KBM-7 (cell line): ENCODE measurements around the gene SDC4.

Experiments used
- DNase-seq: peaks from one replicate; pipeline ENCODE4 v3.0.0-alpha.2; 2015
- in situ Hi-C: fragments of 300-500 bp; cut with MboI; formaldehyde crosslinking; loops from 2 replicates; pipeline ENCODE4 v1.14.3; 2020; ENCODE audit warnings: low sequenced_read_pairs, low pct_unique_long_range_greater_than_20kb, mixed read lengths

The SDC4 gene

DNA sequence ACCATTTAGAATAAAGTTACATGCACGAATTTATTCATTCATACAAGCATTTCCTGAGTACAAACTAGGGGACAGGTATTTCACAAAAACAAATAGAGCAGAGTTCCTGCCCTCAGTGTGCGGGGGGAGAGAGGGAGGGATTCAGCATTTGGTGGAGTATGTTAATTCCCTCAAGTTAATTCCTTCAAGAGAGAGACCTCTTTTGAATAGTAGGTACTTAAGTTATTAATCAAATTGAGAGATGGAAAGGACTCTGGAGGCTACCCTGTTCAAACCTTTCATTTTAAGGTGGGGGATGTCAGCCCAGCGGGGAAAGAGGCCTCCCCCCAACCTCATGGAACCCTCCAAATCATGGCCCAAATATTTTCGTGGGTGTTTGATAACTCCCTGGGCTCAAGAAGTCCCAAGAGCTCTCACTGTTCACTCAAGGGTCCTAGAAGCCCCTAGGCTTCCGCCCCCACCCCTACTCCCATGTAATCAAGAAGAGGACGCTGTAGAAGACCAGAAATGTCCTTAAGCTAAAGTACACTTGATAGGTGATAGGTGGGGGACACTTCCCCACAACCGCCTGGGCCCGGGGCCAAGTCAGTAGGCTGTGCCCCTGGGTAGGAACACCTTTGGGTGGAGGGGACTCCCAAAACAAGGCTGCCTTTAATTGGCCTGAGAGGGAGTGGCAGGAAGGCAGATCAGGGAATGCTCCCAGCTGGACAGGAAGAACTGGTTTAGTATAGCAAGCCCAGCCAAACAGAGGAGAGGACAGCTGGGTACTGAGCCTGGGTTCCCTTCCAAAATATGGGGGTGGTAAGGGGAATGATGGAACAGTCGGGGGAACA is 2.9 kb downstream of the SDC4 start:
- in situ Hi-C loops: no loop called here
- DNase-seq: no peak

DNA sequence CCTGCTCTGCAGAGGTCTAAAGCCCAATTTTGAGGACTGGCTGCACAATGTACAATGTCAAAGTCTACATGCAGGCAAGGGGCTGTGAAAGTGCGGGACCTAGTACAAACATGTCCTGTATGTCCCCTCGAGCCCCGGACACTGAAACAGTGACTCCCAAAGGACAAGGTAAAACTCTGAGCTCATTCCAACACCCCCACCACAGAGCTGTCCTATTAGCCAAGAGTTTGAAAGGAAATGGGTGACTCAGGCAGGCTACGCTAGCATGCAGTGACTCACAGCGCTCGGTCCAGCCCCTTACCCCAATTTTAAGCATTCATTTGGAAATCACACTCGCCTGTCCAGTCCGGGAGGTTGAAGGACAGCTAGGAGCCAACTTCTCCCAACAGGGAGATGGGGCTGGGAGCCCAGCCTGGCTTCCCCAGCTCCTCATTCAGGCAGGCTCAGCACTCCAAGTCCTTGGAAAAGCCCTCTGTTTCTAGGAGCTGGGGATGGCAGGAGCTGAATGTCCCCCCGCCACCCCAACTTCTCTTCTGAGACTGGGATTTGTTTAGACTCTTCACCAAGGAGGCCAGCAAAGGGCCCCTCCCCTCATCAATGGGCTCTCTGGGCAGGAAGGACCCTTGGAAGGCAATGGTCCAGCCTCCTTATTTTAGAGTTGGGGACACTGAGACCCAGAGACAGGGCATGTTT is 3.9 kb downstream of the SDC4 start:
- DNase-seq: no peak

DNA sequence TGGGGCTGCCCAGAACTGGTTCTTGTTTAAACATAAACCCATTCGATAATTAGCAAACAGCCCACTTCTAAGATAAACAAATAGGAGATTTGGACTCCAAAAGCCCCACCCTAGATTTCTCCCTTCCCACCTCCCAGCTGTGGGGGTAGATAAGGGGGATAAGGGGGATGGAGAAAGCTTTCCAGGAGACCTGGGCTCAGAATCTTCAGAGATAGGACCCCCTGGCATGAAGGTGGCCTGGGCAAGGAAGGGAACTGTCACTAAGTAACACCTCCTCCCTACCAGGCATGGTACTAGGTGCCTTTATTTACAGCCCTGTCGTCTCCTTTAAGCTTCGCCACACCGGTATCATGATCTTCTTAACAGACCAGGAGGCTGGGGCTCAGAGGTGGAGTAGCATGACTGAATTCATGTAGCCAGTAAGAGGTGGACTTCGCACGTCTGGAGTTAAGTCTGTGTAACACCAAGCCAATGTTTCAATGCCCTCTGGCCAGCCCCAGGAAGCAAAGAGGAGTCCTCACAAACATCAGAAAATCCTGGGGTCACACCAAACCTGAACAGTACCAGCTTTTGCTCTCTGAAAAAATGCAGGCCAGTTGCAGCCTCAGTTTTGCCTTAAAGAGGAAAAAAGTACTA is 4.6 kb downstream of the SDC4 start:
- in situ Hi-C loops: no loop called here
- DNase-seq: no peak

More for the DNA sequence above, 3.9 kb downstream of the SDC4 start:
- in situ Hi-C loops: no loop called here

DNA sequence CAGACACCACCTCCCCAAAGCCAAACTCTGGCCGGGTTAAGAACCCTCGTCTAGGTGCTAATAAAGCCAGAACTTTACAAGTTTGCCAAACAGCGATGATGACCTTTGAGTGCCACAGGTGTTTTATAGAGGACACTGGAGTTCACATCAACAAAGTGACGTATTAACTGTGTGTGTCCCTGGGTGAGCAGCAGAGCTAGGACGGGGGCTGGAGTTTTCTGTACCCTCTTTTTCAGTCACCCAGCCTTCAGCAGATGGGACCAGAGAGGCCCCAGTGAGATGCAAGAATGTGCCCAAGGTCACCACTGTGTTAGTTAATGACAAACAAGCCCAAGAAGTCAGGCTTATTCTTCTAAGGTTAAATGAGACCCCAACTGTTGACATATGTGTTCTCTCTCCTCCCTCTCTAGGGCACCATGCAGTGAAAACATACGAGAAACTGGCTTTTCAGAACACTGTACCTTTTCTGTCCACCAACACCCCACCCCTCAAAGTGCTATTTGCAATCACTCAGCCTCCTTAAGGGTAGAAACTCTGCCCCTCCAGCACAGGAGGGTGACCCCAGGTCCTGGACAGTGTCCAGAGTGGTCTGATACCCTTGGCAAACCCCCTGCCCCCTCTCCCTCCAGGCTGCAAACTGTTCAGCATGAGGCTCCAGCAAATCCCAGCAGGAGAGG is 5.2 kb downstream of the SDC4 start:
- DNase-seq: no peak
- in situ Hi-C loops: no loop called here

DNA sequence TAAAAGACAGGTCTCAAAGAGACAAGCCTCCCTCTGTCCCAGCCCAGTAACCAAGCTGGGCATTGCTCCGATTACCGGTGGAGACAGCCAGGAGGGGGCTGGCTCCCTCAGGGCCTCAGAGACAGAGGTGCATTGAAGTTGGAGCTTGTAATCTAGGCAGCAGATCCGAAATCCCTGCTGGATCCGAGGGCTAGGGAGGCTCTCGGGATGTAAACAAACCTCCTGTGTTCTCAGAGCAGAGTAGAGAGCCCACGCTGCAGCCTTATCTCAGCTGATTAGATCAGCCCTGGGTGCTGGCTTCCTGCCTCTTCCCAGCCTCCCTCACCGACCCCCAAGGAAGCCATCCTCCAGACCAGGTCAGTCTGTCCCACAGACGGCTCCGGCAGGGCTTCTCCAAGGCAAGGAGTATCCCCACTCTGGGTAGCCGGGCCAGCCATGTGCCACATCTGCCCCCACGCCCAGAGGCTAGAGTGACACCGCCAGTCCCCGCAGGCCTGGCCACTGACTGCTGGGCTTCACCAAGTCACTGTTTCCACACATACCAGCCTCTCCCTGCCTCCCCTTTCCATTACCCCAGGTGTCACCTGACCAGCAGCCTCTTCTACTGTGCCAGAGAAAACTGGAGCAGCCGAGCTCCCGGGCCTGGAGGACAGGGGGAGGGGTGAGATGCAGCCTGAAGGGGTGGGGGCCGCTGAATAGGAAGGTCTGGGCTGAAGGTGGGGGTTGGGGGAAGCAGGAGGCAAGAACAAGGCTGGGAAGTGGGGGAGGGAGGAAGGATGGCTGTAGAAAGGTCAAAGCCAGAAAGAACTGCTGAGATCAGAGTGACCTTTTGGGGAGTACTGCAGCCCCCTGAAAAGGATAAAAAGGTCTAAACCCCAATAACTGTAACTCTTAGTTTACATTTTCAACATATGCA is 6.0 kb downstream of the SDC4 start:
- in situ Hi-C loops: no loop called here
- no peak for DNase-seq

DNA sequence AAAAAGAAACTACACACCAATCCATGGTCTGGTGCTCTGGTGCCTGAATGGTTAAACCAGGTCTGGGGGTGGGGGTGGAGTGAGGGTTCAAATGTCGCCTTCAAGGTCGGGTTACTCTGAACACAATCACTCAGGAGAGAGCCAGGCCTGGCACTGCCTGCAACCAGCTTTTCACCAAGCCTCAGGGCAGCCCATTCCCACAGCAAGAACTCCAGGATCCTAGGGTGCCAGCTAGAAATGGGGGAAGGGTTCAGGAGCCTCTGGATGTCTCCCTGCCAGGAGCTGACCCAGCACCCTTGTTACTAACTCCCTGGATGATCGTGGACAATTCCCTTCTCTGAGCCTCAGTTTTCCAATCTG is 6.7 kb downstream of the SDC4 start:
- no peak for DNase-seq

DNA sequence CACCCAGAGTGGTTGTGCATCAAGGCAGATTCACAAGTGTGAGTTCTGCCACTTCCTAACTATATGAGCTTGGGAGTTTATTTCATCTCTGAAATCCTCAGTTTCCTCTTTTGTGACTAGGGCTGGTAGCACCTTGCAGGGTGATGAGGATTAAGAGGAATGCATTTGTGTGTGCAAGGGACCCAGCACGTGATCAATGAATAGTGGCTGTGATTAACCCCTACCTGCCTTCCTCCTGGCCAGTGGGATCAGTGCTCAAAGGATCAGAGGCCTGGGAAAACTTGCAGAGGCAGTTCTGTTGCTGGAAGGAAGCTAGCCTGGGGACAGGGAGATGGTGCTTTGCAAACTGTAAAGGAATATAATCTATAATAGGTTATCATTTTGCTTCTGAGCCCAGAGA is 7.3 kb downstream of the SDC4 start:
- in situ Hi-C loops: no loop called here
- no peak for DNase-seq

More for the DNA sequence above, 6.7 kb downstream of the SDC4 start:
- in situ Hi-C loops: no loop called here

DNA sequence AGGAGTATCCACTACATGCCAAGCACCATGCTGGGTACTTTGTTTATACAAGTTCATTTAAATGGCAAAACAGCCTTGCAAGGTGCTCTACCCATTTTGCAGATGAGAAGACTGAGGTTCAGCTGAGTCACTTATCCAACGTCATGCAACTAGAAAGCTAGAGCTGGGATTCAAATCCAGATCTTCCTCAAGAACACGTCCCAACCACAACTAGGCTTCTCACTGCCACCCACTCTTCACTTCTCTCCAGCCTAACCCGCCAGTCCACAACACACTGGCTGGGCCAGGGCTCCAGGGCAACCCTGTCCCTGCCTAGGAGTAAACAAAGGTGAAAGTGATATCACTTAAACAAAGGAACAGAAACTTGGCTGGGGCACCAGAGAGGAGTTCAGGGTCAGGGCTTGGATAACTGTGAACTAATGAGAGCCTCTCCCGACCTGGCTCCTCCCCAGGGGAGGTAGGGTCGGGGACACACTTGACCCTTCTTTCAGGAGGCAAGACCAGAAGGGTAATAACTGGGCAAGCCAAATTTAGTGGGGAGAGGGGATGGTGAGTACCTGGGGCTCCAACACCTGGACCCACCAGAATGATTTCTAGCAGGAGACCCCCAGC is 7.9 kb downstream of the SDC4 start:
- in situ Hi-C loops: no loop called here
- DNase-seq: no peak

DNA sequence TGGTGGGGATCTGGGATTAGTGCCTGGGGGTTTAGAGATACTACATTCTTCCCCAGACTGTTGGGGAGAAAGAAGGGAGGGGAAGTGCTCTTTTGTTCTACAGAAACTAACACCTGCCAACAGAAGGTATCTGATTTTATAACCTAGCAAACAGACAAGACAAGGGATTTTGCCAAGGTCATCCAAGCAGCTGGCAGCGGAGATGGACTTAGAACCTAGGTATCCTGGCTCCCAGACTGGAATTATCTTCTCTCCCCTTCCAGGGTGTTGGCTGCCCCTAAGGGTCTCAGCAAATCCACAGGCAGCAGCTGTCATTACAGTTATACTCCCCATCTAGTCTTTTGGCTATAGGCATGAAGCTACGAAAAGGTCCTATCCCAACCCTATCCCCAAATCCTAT is 8.4 kb downstream of the SDC4 start:
- DNase-seq: no peak
- in situ Hi-C loops: no loop called here

DNA sequence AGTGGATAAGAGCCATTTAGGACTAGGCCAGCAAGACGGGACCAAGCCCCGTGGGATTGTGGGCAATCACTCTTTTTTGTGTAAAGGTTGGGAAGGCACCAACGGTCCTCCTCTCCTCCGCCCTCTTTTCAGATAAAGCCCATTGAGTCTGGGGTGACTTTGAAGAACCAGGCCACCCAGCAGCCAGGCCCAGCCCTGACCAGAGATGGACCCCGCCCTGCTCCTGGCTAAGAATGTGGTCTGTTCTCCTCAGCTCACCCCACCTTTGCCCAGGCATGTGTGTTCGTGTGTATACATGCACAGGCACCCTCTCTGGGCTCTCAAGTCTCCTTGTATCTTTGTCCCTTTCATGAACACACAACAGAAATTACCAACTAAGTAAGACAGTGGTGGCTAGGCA is 9.1 kb downstream of the SDC4 start:
- no peak for DNase-seq
- in situ Hi-C loops: no loop called here

DNA sequence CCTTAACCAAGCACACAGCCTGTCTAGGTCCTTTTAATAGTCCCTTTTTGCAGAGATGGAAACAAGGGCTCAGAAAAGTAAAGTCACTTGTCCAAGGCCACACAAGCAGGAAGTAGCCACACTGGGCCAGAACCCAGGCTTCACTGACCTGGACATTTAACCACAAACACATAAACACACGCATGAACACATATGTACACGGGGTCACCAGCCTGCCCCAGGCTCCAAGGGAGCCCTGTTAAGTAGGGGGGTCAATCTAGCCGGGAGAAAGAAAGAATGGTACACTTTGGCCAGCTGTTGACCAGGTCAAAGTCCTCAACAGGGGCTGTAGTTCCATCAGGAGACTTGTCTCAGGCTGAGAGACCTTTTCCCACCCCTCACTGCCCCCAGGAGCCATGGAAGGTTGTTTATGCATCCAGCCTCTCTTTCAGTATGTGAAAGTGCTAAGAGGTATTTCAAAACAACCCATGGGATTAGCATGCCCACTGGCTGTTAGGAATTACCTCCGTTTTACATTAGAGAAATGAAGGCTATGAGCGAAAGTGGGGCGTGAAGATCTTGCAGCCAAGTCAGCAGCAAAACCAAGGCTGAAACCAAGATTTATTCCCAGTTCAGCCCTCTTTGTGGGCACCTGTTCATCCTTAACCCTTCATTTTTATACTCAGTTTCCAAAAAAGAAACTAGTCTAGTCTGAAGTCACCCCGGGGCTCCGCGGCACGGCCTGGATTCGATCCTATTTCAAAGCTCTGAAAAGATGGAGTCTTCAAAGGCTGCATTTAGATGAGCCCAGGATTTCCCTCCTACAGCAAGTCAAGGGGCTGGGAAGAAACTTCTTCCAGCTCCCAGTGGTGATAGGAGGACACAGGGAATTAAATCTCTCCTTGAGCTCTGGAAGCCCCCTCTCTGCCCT is 9.8 kb downstream of the SDC4 start:
- in situ Hi-C loops: no loop called here
- no peak for DNase-seq

DNA sequence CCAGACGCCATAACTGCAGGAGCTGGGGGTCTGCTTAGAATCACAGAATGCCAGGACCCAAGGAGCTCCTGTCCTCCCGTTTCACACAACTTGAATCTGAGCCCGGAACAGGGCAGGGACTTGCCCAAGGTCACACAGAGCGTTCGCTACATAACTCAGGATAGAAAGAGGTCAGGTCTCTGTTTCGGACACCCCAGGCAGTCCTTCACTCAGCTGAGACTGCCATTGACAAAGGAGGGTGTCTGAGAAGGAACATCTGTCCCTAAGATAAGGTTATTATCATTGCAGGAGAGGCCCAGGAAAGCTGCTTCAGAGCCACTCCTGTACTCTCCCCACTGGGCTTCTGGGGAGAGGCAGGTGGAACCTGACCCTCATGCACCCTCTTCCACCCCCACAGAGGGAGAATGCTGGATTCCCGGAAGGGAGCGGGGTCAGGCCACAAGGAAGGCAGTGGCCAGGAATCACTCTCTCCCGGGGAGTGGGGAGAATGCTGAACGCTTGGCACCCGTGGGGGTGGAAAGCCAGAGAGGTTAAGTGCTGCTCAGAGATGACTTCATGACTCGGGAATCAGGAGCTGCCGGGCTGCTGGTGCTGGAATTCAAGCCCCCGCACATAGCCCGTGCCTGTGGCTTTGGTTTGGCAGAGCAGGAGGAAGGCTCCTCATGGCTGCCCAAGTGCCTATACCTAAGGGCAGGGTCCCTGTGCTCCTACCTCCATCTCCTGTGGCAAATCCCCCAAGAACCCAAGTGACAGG is 10.7 kb downstream of the SDC4 start:
- in situ Hi-C loops: no loop called here
- no peak for DNase-seq

DNA sequence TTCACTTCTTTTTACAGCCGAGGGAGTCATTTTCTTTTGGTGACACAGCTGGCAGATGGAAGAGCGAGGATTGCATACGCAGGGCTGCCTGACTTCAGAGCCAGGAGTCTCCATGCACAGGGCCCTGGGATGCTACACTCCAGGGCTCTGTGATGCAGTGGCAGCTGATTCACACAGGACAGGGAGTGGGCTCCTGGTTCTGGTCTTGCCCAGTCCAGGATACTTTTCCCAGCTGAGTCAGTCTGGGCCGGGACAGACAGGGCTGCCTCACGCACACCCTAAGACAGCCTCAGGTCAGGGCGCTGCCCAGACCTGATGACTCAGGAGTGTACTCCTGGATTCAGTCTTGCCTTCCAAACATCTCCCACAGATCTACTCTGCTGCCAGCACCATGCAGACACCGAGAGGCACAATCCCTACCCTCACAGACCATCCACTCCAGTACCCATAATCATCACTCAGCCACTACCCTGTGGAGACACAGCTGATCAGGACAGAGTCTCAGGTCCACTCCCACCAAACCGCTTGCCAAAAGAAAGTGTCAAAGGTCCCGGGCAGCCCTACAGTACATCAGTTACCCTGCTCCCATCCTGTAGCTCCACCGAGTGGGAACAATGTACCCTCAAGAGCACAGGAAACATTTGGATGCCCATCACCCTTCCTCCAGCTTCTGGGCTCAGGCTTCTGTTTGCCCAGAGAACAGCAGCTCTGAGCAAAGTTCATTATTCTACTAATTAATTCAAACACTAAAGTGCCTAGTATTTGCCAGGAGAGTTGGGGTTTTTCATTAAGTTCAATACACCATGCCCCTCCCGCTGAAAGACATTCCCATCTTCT is 11.5 kb downstream of the SDC4 start:
- no peak for DNase-seq
- in situ Hi-C loops: no loop called here

DNA sequence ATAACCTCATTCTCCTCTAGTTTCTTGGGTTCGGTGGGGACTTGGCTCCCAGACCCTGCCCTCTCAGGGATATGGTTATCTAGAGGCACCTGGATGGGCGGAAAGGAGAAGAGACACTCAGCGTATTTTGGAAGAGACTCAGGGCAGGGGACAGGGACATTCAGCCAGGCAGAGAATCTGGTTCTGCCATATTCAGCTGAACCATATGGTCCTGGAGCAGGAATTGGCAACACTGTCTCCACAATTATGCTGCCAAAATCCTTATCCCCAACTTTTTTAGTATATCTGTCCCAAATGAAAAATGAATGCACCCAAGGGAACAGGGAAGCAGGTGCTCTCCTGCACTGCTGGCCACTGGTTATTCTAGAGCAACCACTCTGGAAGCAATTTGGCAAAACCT is 17.7 kb downstream of the SDC4 start:
- in situ Hi-C loops: no loop called here
- no peak for DNase-seq

DNA sequence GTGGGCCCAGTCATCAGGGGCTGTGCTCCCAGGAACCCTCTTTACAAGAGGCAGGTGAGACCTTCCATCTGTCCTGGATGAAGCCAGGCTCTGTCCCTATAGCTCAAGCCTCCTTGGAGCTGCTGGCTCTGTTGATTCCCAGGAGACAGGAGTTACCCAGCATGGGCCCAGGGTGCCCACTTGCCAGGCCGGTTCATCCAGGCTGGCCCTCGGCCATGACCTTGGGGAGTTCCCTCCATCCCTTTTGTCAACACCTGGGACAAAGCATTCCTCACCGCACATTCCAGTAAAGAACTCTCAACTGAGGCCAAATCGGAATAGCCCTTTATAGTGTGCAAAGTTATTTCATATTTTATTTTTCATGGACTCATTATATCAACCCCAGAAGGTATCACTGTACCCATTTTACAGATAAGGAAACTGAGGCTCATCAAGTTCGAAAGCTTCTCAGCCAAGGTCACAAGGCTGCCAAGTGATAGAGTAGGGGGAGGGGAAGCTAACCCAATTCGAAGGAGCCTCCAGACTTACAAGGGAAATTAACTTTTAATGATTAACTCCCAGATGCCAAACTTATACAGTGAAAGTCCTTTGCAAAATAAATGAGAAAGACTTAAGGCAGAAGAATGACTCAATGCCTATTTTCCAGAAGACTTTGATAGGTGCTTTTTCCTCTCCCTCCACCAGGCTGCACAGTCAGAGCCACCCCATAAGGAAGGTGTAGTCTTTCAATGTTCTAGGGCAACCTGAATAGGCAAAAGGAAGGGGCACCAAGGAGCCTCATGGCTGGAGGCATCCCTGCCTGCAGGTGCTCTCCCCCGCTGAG is 18.5 kb downstream of the SDC4 start:
- DNase-seq: no peak
- in situ Hi-C loops: no loop called here
